HCEC 1CT (cell line): Measurements from ENCODE around the gene MYO1E.
"Not testable (repeated sequence)": the region's sequence is repeated elsewhere in the genome, so short reads cannot be mapped to it uniquely, and the experiment has no call there.

Experiments
- DNase-seq: peaks from one replicate; pipeline ENCODE4 v3.0.0-alpha.2; 2017

Gene MYO1E

DNA sequence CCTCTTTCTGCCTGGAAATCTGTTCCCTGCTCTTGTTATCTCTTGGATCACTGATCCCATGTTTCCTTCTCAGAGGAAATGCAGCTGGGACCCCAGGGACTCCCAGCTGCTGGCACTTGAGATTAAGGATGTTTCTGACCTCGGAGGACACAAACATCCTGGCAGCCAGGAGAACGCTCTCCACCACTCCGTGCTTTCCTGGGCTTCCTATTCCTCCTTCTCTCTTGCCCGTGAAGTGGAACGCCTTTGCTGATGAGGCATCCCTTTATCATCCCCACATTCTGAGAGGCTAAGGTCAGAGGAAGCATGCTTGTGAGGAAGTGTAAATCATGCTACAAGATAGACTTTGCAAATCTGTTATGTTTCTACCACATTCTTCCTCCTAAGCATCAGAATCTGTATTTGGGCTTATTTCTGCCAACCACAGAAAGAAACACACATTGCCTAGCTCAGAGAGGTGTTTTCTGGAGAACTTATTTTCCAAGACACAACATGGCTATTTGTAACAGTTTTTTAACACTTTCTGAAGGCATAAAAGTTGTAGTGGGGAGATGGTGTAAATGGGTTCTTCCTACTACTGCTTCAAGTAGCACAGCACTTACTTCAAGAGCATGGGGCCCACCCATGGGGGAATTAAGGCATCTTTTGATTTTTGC is 191.6 kb downstream of the MYO1E start:
- peak; percentile 72 for DNase-seq

GRCh38 chr15:59179717-59180116 is 193.0 kb downstream of the MYO1E start:
- DNase-seq = no peak

DNA sequence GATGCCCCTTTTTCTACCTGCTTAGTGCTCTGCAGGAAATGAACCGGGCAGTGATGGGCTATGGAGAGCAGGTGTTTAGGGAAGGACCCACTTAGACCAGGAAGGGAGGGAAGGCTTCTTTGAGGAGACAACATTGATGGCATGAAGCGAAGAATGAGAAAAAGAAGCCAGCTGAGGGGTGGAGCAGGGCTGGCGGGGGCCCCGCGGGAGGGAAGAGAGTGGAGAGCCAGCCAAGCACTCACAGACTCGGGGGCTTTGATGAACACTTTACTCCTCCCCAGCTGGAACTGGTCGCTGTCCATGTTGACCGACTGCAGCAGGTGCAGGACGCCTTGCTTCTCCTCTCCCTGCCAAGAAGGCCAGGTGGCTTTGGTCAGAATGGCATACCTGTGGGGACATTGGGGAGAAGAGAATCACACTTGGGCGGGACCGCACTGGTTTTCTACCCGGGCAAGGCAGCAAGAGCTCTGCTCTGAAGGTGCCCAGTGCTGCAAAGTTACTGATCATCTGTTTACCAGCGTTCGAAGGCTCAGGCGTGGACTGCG is 194.4 kb downstream of the MYO1E start:
- no peak for DNase-seq

DNA sequence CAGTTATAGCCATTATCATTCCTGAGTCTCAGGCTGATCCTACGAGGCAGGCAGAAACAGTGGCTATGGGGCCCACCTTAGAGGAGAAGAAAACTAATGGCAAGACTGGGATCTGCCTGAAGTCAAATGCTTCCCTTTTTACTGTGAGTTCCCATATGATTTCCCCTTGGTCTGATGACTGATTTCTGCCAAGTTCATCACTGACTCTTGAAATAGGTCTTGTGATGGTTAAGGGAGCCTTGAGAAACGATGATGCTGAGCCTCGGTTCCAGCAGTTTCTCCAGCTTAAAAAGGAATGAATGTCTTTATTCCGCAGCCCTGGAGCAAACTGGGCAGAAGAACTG is 195.4 kb downstream of the MYO1E start:
- DNase-seq = no peak

- no peak for DNase-seq
Measured at GRCh38 chr15:59176653-59177316, 195.9 kb downstream of the MYO1E start.

- peak; percentile 90 for DNase-seq
Measured at GRCh38 chr15:59174835-59175831, 197.5 kb downstream of the MYO1E start.

DNA sequence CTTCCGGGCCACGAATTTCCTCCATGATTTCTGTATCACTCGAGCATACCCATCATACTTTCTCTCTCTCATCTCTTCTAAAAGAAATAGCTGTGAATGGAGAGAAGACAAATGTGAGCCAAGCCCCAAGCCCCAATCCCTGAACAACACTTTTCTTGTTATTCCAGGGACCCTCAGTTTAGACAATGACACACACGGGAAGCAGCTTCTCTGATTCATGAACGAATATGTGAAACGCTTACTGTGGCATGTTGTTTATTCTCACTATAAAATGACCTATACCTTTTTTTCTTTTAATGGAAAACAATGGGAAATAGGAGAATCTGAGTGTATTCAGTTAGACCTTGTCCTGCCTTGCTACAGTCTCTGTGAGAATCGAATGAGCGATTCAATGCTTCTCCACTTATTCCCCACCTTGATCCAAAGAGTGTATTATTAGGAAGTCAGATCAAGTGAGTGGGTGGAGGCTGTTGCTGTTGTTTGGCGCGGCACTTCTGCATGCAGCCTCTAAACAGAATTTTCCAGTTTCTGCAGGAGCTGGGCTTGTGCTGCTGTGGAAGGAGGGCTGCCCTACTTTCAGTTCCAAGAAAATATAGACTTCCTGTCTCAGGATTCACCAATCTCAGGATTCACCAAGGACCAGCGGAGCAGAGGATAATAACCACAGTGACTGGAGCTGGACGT is 198.4 kb downstream of the MYO1E start:
- DNase-seq = peak; percentile 5

DNA sequence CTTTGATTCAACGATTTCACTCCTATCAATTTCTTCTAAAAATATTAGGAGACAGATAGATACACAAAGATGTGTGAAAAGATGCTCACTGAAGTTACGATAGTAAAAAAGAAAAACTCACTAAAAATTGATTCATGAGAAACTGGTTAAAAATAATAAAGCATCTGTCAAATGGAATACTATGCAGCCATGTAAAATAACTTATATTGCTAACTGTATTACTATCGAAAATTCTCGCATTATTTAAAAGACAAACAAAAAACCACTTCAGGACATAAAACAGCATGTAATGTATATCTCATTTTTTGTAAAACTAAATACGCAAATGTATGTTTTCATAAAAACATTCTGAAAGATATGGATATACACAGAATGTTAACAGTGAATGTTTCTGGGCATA is 199.5 kb downstream of the MYO1E start:
- DNase-seq = no peak

DNA sequence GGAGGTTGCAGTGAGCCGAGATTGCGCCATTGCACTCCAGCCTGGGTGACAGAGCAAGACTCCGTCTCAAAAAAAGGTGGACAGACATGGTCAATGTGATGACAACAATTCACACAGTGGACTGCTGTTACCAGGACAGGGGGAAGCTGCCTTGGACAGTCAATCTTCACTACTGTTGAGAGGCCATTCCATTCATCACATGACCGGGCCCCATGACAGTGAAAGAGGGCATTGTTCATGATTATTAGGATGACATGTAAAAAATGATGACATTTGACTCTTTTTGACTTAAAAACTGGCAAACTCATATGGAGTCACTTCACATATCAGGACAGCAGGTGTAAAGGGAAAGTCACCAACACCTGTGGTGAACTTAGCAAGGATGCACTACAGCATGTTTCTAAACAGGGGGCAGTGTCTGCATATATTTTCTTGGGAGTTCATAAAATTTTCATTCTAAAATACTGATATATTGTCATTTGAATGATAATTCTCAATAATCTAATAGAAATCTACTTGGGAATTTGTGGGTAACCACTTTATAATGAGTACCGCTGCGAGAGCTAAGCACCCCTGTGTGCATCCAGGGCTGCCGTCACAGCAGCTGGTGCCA is 200.3 kb downstream of the MYO1E start:
- no peak for DNase-seq

DNA sequence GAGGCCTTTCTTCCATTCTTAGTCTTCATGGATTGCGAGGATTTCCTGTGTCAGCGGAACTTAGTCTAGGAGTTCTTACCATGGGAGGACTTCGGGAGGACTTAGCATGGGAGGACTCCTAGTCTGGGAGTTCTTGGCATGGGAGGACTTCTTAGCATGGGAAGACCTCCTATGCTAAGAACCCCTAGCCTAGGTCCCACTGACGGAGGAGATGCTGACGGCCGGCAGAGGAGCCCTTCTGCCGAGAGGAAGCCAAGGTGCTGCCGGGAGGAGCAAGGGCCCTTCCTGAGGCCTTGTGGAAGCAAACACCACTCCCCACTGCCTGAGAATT is 201.6 kb downstream of the MYO1E start:
- no peak for DNase-seq

DNA sequence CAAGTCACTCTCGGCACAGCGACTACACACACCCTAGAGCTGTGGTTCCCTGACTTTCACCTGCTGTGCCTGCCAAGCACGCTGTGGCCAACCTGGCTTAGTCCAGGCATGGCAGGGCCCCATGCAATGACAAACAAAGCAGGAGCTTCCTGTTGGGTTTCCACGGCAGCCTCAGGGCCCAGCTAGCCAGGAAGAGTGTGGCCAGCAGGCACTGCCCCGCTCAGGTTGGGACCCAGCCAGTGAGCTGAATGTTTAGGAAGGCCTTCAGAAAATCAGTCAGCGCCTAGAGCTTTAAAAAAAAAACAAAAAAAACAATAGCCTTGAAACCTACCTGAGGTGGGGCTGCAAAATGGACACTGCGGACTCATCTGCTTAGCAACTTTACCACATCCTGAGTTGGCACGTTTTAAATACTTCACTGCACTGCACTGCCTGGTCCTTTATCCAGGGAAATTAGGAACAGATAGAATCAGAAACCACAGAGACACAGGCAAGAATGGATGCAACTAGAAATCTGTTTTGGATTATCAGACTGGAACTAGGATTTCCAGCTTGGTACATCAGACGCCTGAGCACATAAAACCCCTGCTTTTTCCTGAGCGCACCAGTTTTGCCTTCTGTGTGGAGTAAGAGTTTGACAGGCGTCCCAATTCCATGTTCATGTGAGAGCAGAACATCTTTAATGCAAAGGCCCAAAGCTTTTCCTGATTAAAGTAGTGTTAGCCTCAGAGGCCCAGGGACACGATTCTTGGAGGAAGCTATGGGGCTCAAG is 202.2 kb downstream of the MYO1E start:
- no peak for DNase-seq

DNA sequence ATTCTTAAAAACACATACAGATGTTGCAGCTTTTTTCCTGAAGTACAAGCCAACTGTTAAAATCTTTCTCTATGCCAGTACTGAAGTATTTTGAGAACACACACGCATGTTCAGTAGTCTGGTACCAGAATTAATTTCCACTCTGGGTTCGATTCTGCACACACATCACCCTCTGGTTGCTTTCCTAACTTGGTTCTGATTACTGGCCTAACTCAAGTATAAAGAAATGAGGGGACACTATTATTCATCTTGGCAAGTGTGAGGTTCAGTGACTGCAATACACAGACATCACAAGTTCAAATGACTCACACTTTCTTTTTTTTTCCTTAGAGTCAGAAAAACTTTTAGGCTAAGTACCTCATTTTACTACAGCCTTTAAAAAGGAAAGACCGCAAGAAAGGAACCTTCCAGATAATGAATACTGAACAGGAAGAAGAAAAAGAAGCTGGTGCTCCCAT is 203.4 kb downstream of the MYO1E start:
- DNase-seq = peak; percentile 89

- peak; percentile 70 for DNase-seq
Measured at GRCh38 chr15:59168536-59168935, 204.1 kb downstream of the MYO1E start.

- DNase-seq = no peak
Measured at GRCh38 chr15:59166601-59167265, 205.9 kb downstream of the MYO1E start.

GRCh38 chr15:59166166-59166565 is 206.5 kb downstream of the MYO1E start:
- no peak for DNase-seq

DNA sequence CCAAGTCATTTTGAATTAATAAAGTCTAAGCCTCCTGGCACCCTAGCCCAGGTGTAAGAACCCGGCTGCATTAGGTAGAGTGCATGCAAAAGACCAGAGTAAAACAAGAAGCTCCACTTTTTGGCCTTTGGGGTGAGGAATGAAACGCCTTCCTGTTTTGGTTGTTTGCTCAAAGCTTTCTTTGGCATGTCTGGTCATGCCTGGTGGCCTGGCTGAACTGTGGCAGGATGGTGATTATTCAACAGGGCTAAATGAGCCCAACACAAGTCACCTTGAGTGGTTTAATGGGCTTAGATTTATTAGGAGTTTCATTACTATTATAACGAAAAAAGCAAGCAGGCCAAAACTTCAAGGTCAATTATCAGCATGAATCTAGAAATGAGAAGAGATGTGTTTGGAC is 206.9 kb downstream of the MYO1E start:
- DNase-seq = no peak

DNA sequence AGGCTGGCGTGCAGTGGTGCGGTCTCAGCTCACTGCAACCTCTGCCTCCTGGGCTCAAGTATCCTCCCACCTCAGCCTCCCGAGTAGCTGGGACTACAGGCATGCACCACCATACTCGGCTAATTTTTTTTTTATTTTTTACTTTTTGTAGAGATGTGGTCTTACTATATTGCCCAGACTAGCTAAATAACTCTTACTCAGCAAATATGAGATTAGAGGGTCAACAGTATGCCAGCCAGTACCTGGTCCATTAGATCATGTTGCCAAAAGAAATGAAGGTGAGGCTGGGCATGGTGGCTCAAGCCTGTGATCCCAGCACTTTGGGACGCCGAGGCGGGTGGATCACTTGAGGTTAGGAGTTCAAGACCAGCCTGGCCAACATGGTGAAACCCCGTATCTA is 210.6 kb downstream of the MYO1E start:
- not testable (repeated sequence) for DNase-seq

- no peak for DNase-seq
Measured at GRCh38 chr15:59160880-59161593, 211.6 kb downstream of the MYO1E start.

DNA sequence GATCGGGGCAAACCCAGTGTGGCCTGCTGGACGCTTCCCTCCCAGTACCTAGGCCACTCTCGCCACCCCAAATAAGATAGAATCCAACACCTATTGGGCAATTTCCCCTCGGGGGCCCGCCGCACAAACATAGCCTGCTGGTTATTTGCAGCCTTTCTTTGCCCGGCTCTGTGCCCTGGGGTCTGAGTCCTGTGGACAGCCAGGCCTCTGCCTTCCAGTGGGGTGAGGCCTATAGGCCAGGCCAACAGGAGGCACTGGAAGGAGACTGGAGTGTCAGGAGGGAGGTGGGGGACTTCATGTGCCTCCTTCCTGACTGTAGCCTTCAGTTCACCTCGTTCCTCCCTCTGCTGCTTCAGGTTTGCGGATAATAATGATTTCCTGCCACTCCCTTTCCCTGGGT is 213.5 kb downstream of the MYO1E start:
- no peak for DNase-seq

- no peak for DNase-seq
Measured at GRCh38 chr15:59158701-59159034, 214.0 kb downstream of the MYO1E start.
